H9 (cell line): ENCODE measurements around the gene PHTF2. TPM values are rescaled to one million over a fixed set of nuclear protein-coding genes. Genes with fewer than 3 reads are reported as not detected.

Experiments
- DNase-seq: peaks from one replicate; pipeline ENCODE4 v3.0.0-alpha.2; 2017
- H2AFZ ChIP-seq: one replicate; pipeline ENCODE4 v1.6.1; 2013; ENCODE audit warnings: mild to moderate bottlenecking, low read length, control low read depth, moderate library complexity
- H2AK5ac ChIP-seq: 2 replicates; pipeline ENCODE4 v1.6.1; 2013; ENCODE audit warnings: low read length, control low read depth, mixed read lengths; ENCODE audit not compliant: insufficient read length
- H2BK120ac ChIP-seq: one replicate; pipeline ENCODE4 v1.6.1; 2013; ENCODE audit warnings: low read depth, mild to moderate bottlenecking, low read length, control low read depth, inconsistent platforms; ENCODE audit not compliant: poor library complexity, severe bottlenecking
- H2BK12ac ChIP-seq: 2 replicates; pipeline ENCODE4 v1.6.1; 2013; ENCODE audit warnings: low read length, control low read depth, mixed read lengths, low read depth; ENCODE audit not compliant: insufficient read length
- H2BK15ac ChIP-seq: 2 replicates; pipeline ENCODE4 v1.6.1; 2013; ENCODE audit warnings: low read depth, low read length, control low read depth
- H2BK20ac ChIP-seq: one replicate; pipeline ENCODE4 v1.6.1; 2013; ENCODE audit warnings: low read depth, mild to moderate bottlenecking, low read length, control low read depth, inconsistent platforms; ENCODE audit not compliant: poor library complexity, severe bottlenecking
- H2BK5ac ChIP-seq: 2 replicates; pipeline ENCODE4 v1.6.1; 2013; ENCODE audit warnings: low read length, control low read depth, mixed read lengths; ENCODE audit not compliant: insufficient read length
- H3K14ac ChIP-seq: 2 replicates; pipeline ENCODE4 v1.6.1; 2013; ENCODE audit warnings: low read length, control low read depth; ENCODE audit not compliant: insufficient read depth
- H3K18ac ChIP-seq: 2 replicates; pipeline ENCODE4 v1.6.1; 2013; ENCODE audit warnings: low read depth, mild to moderate bottlenecking, mixed read lengths, low read length, control low read depth; ENCODE audit not compliant: insufficient read length
- H3K23ac ChIP-seq: 2 replicates; pipeline ENCODE4 v1.6.1; 2013; ENCODE audit warnings: low read length, control low read depth, mixed read lengths, low read depth; ENCODE audit not compliant: insufficient read length
- H3K23me2 ChIP-seq: 2 replicates; pipeline ENCODE4 v1.6.1; 2013; ENCODE audit warnings: low read depth, mild to moderate bottlenecking, mixed read lengths, low read length, control low read depth; ENCODE audit not compliant: insufficient read length, poor library complexity, severe bottlenecking
- H3K27ac ChIP-seq: 2 replicates; pipeline ENCODE4 v1.5.1; 2013; ENCODE audit warnings: low read length, control low read depth, mixed read lengths, low read depth; ENCODE audit not compliant: insufficient read length
- H3K27me3 ChIP-seq: 2 replicates; pipeline ENCODE4 v1.6.1; 2013; ENCODE audit warnings: low read length, control low read depth, inconsistent platforms; ENCODE audit not compliant: insufficient read depth
- H3K4ac ChIP-seq: 2 replicates; pipeline ENCODE4 v1.6.1; 2013; ENCODE audit warnings: low read depth, mild to moderate bottlenecking, control low read depth, inconsistent platforms, low read length, moderate library complexity
- H3K4me1 ChIP-seq: 2 replicates; pipeline ENCODE4 v1.6.1; 2013; ENCODE audit warnings: low read length, control low read depth, inconsistent platforms; ENCODE audit not compliant: insufficient read depth
- H3K4me2 ChIP-seq: 2 replicates; pipeline ENCODE4 v1.6.1; 2013; ENCODE audit warnings: low read length, control low read depth, mixed read lengths; ENCODE audit not compliant: insufficient read length, insufficient read depth
- H3K56ac ChIP-seq: 2 replicates; pipeline ENCODE4 v1.6.1; 2013; ENCODE audit warnings: low read depth, mild to moderate bottlenecking, mixed read lengths, low read length, control low read depth; ENCODE audit not compliant: insufficient read length
- H3K79me1 ChIP-seq: 2 replicates; pipeline ENCODE4 v1.6.1; 2013; ENCODE audit warnings: low read depth, mild to moderate bottlenecking, moderate library complexity, low read length, control low read depth, inconsistent platforms; ENCODE audit not compliant: insufficient read depth, poor library complexity, severe bottlenecking
- H3K79me2 ChIP-seq: 2 replicates; pipeline ENCODE4 v1.6.1; 2013; ENCODE audit warnings: low read length, control low read depth, inconsistent platforms; ENCODE audit not compliant: insufficient read depth
- H3K9ac ChIP-seq: 2 replicates; pipeline ENCODE4 v1.6.1; 2013; ENCODE audit warnings: low read length, control low read depth, mixed read lengths; ENCODE audit not compliant: insufficient read length; ENCODE audit errors: extremely low read depth
- H3K9me3 ChIP-seq: one replicate; pipeline ENCODE4 v1.6.1; 2013; ENCODE audit warnings: low read depth, low read length, inconsistent platforms; ENCODE audit not compliant: control insufficient read depth
- H3T11ph ChIP-seq: one replicate; pipeline ENCODE4 v1.6.1; 2013; ENCODE audit warnings: mild to moderate bottlenecking, low read length, control low read depth, inconsistent platforms
- H4K20me1 ChIP-seq: one replicate; pipeline ENCODE4 v1.6.1; 2013; ENCODE audit not compliant: control insufficient read depth, insufficient read length, insufficient read depth
- H4K5ac ChIP-seq: 2 replicates; pipeline ENCODE4 v1.6.1; 2013; ENCODE audit warnings: low read depth, mild to moderate bottlenecking, mixed read lengths, low read length, control low read depth; ENCODE audit not compliant: insufficient read length
- H4K8ac ChIP-seq: replicated peaks from 2 replicates; pipeline ENCODE4 v1.6.1; 2013; ENCODE audit warnings: low read length, control low read depth, mixed read lengths, low read depth; ENCODE audit not compliant: insufficient read length
- H4K91ac ChIP-seq: 2 replicates; pipeline ENCODE4 v1.6.1; 2013; ENCODE audit warnings: low read depth, mild to moderate bottlenecking, moderate library complexity, mixed read lengths, low read length, control low read depth; ENCODE audit not compliant: insufficient read length
- H3K27ac Mint-ChIP-seq, 3 experiments: 2 replicates in 2 of 3; 3 replicates in 1 of 3; pipeline ENCODE4 v1.8.0; 2020 to 2021; ENCODE audit warnings: mixed read lengths in 3 of 3, mild to moderate bottlenecking in 1 of 3, moderate library complexity in 1 of 3
- H3K27me3 Mint-ChIP-seq: 2 replicates; pipeline ENCODE4 v1.8.0; 2021; ENCODE audit warnings: low read depth, mild to moderate bottlenecking, moderate library complexity, mixed read lengths
- H3K36me3 Mint-ChIP-seq, 3 experiments: 2 replicates in 2 of 3; 3 replicates in 1 of 3; pipeline ENCODE4 v1.8.0; 2020 to 2021; ENCODE audit warnings: low read depth in 3 of 3, mixed read lengths in 3 of 3; ENCODE audit not compliant: insufficient read depth in 1 of 3
- H3K4me1 Mint-ChIP-seq, 2 experiments: 2 replicates each; pipeline ENCODE4 v1.8.0; 2020; ENCODE audit warnings: mixed read lengths in 2 of 2
- H3K4me3 Mint-ChIP-seq, 2 experiments: 2 replicates in 1 of 2; 3 replicates in 1 of 2; pipeline ENCODE4 v1.8.0; 2020 to 2021; ENCODE audit warnings: mild to moderate bottlenecking in 2 of 2, mixed read lengths in 2 of 2, moderate library complexity in 1 of 2
- H3K9me3 Mint-ChIP-seq, 2 experiments: 2 replicates in 1 of 2; 3 replicates in 1 of 2; pipeline ENCODE4 v1.8.0; 2020; ENCODE audit warnings: mild to moderate bottlenecking in 2 of 2, mixed read lengths in 2 of 2, moderate library complexity in 1 of 2
- CTCF ChIP-seq: fragments of 200-600 bp; sonication (generic); conservative IDR thresholded peaks from 3 replicates; pipeline ENCODE4 v1.8.0; 2021; ENCODE audit warnings: antibody characterized with exemption, mild to moderate bottlenecking
- WGBS: extraction: QIAGEN DNeasy Blood & Tissue Kit; methylation state at CpG from one replicate; pipeline ENCODE4 v1.1.7; 2013; ENCODE audit warnings: missing lambda C conversion rate, low lambda C conversion rate, mixed read lengths; ENCODE audit not compliant: insufficient read length; ENCODE audit errors: extremely low coverage; 5-methylcytosine and 5-hydroxymethylcytosine counted together
- total RNA-seq: library from RNA; stranded (reverse); gene quantifications from 2 replicates; pipeline ENCODE4 v1.2.1, GENCODE V29; 2021

Gene PHTF2
- total RNA-seq, 1 experiment from 2014 or later: 16.2 TPM

- Histone ChIP-seq H3K23ac (no peak overlapping the region), H3K4ac (no peak overlapping the region), H3K27ac (no peak overlapping the region), H3K9ac (no peak overlapping the region), H4K5ac (no peak overlapping the region), H2AK5ac (no peak overlapping the region), H3K4me2 (no peak overlapping the region), H3T11ph (no peak overlapping the region), H3K27me3 (no peaks in the 10 kb centered on the region), H4K8ac (no peak overlapping the region), H3K79me2 (peaks cover 4% of the 10 kb centered on the region; the same call in 1 of the 2 replicates), H4K20me1 (no peaks in the 10 kb centered on the region), H4K91ac (no peak overlapping the region), H3K56ac (no peak overlapping the region), H2BK5ac (no peak overlapping the region), H3K14ac (no peak overlapping the region), H2BK15ac (no peak overlapping the region), H2BK20ac (no peak overlapping the region), H2BK120ac (no peak overlapping the region), H3K79me1 (no peaks in the 10 kb centered on the region), H2BK12ac (no peak overlapping the region), H3K23me2 (no peaks in the 10 kb centered on the region), H3K4me1 (no peaks in the 10 kb centered on the region), H3K18ac (no peak overlapping the region), H3K9me3 (no peaks in the 10 kb centered on the region), H2AFZ (no peak overlapping the region)
- H3K4me3 Mint-ChIP-seq: no peak overlapping the region
- H3K27me3 Mint-ChIP-seq: no peaks in the 10 kb centered on the region
- no peaks in the 10 kb centered on the region for H3K9me3 Mint-ChIP-seq
- no peak for TF ChIP-seq CTCF
- H3K36me3 Mint-ChIP-seq: peaks cover 5 to 14% (median 10%) of the 10 kb centered on the region in 3 experiments; a peak in 6 of 7 replicates
- no CpG with 5 or more reads among the region's 2 CpGs for WGBS
- peaks cover 10 to 18% of the 10 kb centered on the region in 2 experiments for H3K4me1 Mint-ChIP-seq
- H3K27ac Mint-ChIP-seq: 0 out of 7 replicates have a peak overlapping the region, but pooled peaks of 2 of the 3 experiments have one; percentile 4 to 67
- no peak for DNase-seq
Observed at GRCh38 chr7:77791956-77792355, 6.6 kb upstream of the PHTF2 start.
